Glutamatergic neuron (in vitro differentiated cells): ENCODE data around the gene PBX3. TPM values are rescaled to one million over a fixed set of nuclear protein-coding genes. Genes with fewer than 3 reads are reported as not detected.

Experiments
- DNase-seq: peaks from one replicate; pipeline ENCODE4 v3.0.0; 2022
- H3K27ac Mint-ChIP-seq: one replicate; pipeline ENCODE4 v1.8.0; 2020; ENCODE audit warnings: mild to moderate bottlenecking, mixed read lengths, inconsistent platforms; ENCODE audit not compliant: unreplicated experiment
- H3K27me3 Mint-ChIP-seq: one replicate; pipeline ENCODE4 v1.8.0; 2020; ENCODE audit warnings: mild to moderate bottlenecking, moderate library complexity, mixed read lengths, inconsistent platforms; ENCODE audit not compliant: unreplicated experiment
- H3K36me3 Mint-ChIP-seq: one replicate; pipeline ENCODE4 v1.8.0; 2020; ENCODE audit warnings: mild to moderate bottlenecking, mixed read lengths, inconsistent platforms; ENCODE audit not compliant: unreplicated experiment
- H3K4me1 Mint-ChIP-seq: one replicate; pipeline ENCODE4 v1.8.0; 2020; ENCODE audit warnings: mild to moderate bottlenecking, low read depth, mixed read lengths, inconsistent platforms; ENCODE audit not compliant: unreplicated experiment
- H3K4me3 Mint-ChIP-seq: one replicate; pipeline ENCODE4 v1.8.0; 2020; ENCODE audit warnings: mild to moderate bottlenecking, mixed read lengths, inconsistent platforms; ENCODE audit not compliant: unreplicated experiment
- H3K9me3 Mint-ChIP-seq: one replicate; pipeline ENCODE4 v1.8.0; 2020; ENCODE audit warnings: mild to moderate bottlenecking, moderate library complexity, mixed read lengths, inconsistent platforms; ENCODE audit not compliant: unreplicated experiment
- total RNA-seq: library from RNA; stranded (reverse); fragmentation: NEBNext Ultra II Directional; extraction: Animal tissue kit (Norgen Biotek cat#: 25700); gene quantifications from one replicate; pipeline ENCODE4 v1.2.1, GENCODE V29; 2021; ENCODE audit not compliant: unreplicated experiment
- TF ChIP-seq, protein P1 (sequence below): fragments of 200-600 bp; sonication (generic); IDR thresholded peaks from one replicate; pipeline ENCODE4 v1.5.0; 2021; ENCODE audit not compliant: partially characterized antibody, unreplicated experiment

The PBX3 gene
- total RNA-seq, 1 donor from 2014 or later, result 51.2 TPM

- H3K4me3 Mint-ChIP-seq, result no peak overlapping the region
- peaks cover 2% of the 10 kb centered on the region for H3K9me3 Mint-ChIP-seq
- no peak for DNase-seq
- no peak overlapping the region for H3K27ac Mint-ChIP-seq
- H3K27me3 Mint-ChIP-seq, result no peaks in the 10 kb centered on the region
- no peaks in the 10 kb centered on the region for H3K36me3 Mint-ChIP-seq
- TF ChIP-seq, protein P1, sequence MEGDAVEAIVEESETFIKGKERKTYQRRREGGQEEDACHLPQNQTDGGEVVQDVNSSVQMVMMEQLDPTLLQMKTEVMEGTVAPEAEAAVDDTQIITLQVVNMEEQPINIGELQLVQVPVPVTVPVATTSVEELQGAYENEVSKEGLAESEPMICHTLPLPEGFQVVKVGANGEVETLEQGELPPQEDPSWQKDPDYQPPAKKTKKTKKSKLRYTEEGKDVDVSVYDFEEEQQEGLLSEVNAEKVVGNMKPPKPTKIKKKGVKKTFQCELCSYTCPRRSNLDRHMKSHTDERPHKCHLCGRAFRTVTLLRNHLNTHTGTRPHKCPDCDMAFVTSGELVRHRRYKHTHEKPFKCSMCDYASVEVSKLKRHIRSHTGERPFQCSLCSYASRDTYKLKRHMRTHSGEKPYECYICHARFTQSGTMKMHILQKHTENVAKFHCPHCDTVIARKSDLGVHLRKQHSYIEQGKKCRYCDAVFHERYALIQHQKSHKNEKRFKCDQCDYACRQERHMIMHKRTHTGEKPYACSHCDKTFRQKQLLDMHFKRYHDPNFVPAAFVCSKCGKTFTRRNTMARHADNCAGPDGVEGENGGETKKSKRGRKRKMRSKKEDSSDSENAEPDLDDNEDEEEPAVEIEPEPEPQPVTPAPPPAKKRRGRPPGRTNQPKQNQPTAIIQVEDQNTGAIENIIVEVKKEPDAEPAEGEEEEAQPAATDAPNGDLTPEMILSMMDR, result no peak
- H3K4me1 Mint-ChIP-seq, result peaks cover 37% of the 10 kb centered on the region
Observed at GRCh38 chr9:125914411-125914810, 167.2 kb downstream of the PBX3 start.

- H3K27ac Mint-ChIP-seq, result peak overlapping the region; percentile 50
- H3K4me1 Mint-ChIP-seq, result peaks cover 35% of the 10 kb centered on the region
- peak; percentile 11 for DNase-seq
- H3K9me3 Mint-ChIP-seq, result peaks cover 2% of the 10 kb centered on the region
- H3K4me3 Mint-ChIP-seq, result peak overlapping the region; percentile 45
- TF ChIP-seq, protein P1, result no peak
- no peaks in the 10 kb centered on the region for H3K36me3 Mint-ChIP-seq
- no peaks in the 10 kb centered on the region for H3K27me3 Mint-ChIP-seq
Observed at GRCh38 chr9:125915606-125916005, 168.4 kb downstream of the PBX3 start.

GRCh38 chr9:125919565-125919964 lies 172.4 kb downstream of the PBX3 start:
- H3K36me3 Mint-ChIP-seq, result no peaks in the 10 kb centered on the region
- peaks cover 15% of the 10 kb centered on the region for H3K4me1 Mint-ChIP-seq
- no peak overlapping the region for H3K27ac Mint-ChIP-seq
- H3K4me3 Mint-ChIP-seq, result no peak overlapping the region
- no peaks in the 10 kb centered on the region for H3K27me3 Mint-ChIP-seq
- H3K9me3 Mint-ChIP-seq, result no peaks in the 10 kb centered on the region
- DNase-seq, result no peak
- TF ChIP-seq, protein P1, result no peak

GRCh38 chr9:125920402-125920801 lies 173.2 kb downstream of the PBX3 start:
- Mint-ChIP-seq H3K27ac (no peak overlapping the region), H3K36me3 (no peaks in the 10 kb centered on the region), H3K4me3 (no peak overlapping the region), H3K9me3 (no peaks in the 10 kb centered on the region), H3K4me1 (peaks cover 13% of the 10 kb centered on the region), H3K27me3 (no peaks in the 10 kb centered on the region)
- TF ChIP-seq, protein P1, result no peak
- DNase-seq, result no peak

DNA sequence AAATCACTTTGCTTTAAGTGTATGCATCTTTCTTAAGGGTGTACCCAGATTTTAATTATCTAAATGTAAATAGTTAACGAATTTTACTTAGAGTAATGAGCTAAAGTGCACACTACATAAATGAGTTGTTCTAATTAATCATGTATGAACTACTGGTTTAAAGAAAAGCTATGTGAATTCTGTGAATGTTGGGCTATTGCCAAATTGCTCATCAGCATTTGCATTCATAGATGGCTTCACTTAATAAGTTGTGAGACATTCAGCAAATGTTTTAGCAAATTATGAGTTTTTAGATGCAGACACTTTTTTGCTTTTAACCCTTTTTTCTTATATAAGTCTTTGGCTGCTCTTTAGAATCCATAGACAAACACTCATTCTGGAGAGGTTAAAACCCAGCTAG lies 175.7 kb downstream of the PBX3 start:
- peaks cover 4% of the 10 kb centered on the region for H3K4me1 Mint-ChIP-seq
- H3K27ac Mint-ChIP-seq, result no peak overlapping the region
- no peak overlapping the region for H3K4me3 Mint-ChIP-seq
- no peaks in the 10 kb centered on the region for H3K9me3 Mint-ChIP-seq
- TF ChIP-seq, protein P1, result no peak
- H3K27me3 Mint-ChIP-seq, result no peaks in the 10 kb centered on the region
- no peaks in the 10 kb centered on the region for H3K36me3 Mint-ChIP-seq
- no peak for DNase-seq
